ENCODE data around the gene ALKAL2. TPM values are rescaled to one million over a fixed set of nuclear protein-coding genes. Genes with fewer than 3 reads are reported as not detected.

ALKAL2 gene
- total RNA-seq, 1 donor from 2014 or later = 0.12 TPM

DNA sequence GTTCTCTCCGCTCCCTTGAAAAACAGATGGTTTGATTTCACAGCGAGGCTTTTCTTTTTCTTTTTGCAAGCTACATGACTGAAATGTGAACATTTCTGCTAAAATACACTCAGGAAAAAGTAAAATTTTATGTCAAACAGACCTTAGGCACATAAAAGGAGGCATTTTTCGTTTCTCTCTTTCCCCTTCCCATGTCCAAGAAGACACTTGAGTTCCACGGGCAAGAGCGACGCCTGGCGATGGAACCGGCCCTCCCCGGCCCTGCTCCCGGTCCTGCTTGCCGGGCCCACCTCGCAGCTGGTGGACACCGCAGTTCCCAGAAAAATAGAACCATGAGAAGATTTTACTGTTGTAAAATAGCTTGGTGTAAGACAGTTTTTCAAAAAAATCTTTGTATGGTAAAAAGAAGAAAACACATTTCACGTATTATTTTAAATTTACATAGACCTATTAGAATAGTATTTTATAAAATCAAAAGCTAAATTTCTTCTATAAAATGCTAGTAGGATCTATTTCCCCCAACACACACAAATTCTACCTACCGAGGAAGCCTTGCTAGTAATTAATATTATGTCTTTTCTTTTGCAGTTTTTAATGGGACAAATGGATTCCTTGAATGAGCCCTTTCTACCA is 2.3 kb upstream of the ALKAL2 start:
- DNase-seq (ENCODE audit: low read depth) = peak; percentile 50
- H3K4me3 ChIP-seq (ENCODE audit: low read depth, low read length) = peak overlapping the region; percentile 66
- TF ChIP-seq, protein P1, sequence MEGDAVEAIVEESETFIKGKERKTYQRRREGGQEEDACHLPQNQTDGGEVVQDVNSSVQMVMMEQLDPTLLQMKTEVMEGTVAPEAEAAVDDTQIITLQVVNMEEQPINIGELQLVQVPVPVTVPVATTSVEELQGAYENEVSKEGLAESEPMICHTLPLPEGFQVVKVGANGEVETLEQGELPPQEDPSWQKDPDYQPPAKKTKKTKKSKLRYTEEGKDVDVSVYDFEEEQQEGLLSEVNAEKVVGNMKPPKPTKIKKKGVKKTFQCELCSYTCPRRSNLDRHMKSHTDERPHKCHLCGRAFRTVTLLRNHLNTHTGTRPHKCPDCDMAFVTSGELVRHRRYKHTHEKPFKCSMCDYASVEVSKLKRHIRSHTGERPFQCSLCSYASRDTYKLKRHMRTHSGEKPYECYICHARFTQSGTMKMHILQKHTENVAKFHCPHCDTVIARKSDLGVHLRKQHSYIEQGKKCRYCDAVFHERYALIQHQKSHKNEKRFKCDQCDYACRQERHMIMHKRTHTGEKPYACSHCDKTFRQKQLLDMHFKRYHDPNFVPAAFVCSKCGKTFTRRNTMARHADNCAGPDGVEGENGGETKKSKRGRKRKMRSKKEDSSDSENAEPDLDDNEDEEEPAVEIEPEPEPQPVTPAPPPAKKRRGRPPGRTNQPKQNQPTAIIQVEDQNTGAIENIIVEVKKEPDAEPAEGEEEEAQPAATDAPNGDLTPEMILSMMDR (conservative IDR thresholded peaks at IDR 0.05; ENCODE audit: low read depth, low read length) = peak; percentile 95

DNA sequence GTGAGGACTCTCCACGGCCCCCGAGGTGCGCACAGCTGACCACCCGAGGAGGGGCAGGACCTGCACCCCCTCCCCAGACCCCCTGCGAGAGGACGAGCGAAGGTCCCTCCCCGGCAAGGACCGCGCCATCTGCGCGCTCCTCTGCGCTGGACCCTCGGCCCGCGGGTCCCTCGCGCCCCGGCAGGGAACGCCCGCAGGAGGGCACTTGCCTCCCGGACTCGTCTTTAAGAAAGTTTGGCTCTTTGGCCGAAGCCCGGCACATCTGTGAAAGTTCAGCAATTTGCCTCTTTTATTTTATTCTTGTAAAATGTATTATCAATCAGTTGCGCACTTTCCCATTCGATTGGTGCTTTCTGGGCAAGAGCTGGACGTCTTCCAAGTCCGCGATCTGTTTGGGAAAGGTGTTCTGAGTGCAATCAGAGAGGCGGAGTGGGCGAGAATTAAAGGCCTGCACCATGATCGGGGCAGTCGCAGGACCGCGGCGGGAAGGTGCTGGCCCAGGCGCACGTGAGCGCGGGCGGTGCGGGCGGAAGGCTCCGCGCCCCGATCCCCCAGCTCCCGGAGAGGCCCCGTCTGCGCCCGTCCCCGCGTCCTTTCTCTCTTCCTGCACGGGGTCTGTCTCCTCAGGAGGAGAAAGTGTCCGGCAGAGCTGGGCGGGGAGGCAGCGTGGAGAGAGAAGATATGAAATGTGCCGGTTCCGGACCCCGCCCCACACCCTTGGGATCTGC is 1.6 kb upstream of the ALKAL2 start:
- TF ChIP-seq, protein P1 (conservative IDR thresholded peaks at IDR 0.05; ENCODE audit: low read depth, low read length) = no peak
- peak overlapping the region; percentile 66 for H3K4me3 ChIP-seq (ENCODE audit: low read depth, low read length)
- DNase-seq (ENCODE audit: low read depth) = no peak

DNA sequence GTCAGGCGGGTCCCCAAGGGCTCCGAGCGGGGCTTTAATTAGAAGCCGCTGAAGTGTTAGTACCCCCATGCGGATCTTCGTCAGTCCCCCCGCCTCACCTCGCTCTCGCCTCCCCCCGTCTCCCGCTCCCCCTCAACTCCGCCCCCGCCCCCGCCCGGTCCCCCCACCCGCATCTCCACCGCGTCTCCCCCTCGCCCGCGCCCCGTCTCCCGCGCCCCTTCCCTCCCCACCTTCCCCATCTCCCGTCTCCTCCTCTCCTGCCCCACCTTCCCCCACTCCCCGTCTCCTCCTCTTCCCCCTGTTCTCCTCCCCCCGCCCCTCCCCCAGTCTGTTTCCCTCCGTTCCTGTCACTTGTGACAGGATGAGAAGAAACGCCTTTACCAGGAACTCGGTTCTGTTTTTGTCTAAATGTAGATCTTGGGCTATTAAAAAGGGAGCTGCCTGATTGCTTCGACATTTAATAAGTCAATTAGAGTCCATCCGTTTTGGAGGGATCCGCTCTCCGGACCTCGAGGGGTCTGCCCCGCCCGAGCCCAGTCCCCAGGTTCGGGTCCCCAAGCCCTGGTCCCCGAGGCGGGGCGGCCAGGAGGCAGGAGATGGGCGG is 969 bp upstream of the ALKAL2 start:
- DNase-seq (ENCODE audit: low read depth) = no peak
- TF ChIP-seq, protein P1 (conservative IDR thresholded peaks at IDR 0.05; ENCODE audit: low read depth, low read length) = no peak
- H3K4me3 ChIP-seq (ENCODE audit: low read depth, low read length) = peak overlapping the region; percentile 66

- DNase-seq (ENCODE audit: low read depth) = no peak
- TF ChIP-seq, protein P1 (conservative IDR thresholded peaks at IDR 0.05; ENCODE audit: low read depth, low read length) = no peak
- peak overlapping the region; percentile 33 for H3K4me3 ChIP-seq (ENCODE audit: low read depth, low read length)
Observed at GRCh38 chr2:287471-287885, 413 bp downstream of the ALKAL2 start.

- H3K4me3 ChIP-seq (ENCODE audit: low read depth, low read length) = peak overlapping the region; percentile 33
- DNase-seq (ENCODE audit: low read depth) = no peak
- TF ChIP-seq, protein P1 (conservative IDR thresholded peaks at IDR 0.05; ENCODE audit: low read depth, low read length) = no peak
Observed at GRCh38 chr2:286774-287392, 1.0 kb downstream of the ALKAL2 start.

GRCh38 chr2:286035-286434 is 1.9 kb downstream of the ALKAL2 start:
- no peak for DNase-seq (ENCODE audit: low read depth)
- TF ChIP-seq, protein P1 (conservative IDR thresholded peaks at IDR 0.05; ENCODE audit: low read depth, low read length) = no peak
- peak overlapping the region; percentile 0 for H3K4me3 ChIP-seq (ENCODE audit: low read depth, low read length)

Data from epithelial cell of proximal tubule (primary cell).